ENCODE data around the gene CTSZ. TPM values are rescaled to one million over a fixed set of nuclear protein-coding genes. Genes with fewer than 3 reads are reported as not detected.

CTSZ gene
- total RNA-seq, 2 experiments from 2014 or later: 32.9 to 34.8 TPM

Other genes starting within 250 kb of the CTSZ start
- gene GNAS-AS1, start 156.4 kb downstream of the CTSZ start, total RNA-seq: 1 to 10 TPM; 1.1 to 1.3 TPM
- 100 to 1,000 TPM; 658 to 692 TPM for gene GNAS, start 154.5 kb downstream of the CTSZ start, total RNA-seq
- gene NELFCD, start 26.0 kb downstream of the CTSZ start, total RNA-seq: 10 to 100 TPM; 80.5 to 92.3 TPM
- not detected for gene TUBB1, start 12.2 kb upstream of the CTSZ start, total RNA-seq
- 10 to 100 TPM; 82.2 to 90.4 TPM for gene ATP5F1E, start 25.1 kb upstream of the CTSZ start, total RNA-seq
- gene PRELID3B, start 35.5 kb upstream of the CTSZ start, total RNA-seq: 100 to 1,000 TPM; 148 to 151 TPM
- 1 to 10 TPM; 7.6 to 9.4 TPM for gene ZNF831, start 156.6 kb upstream of the CTSZ start, total RNA-seq

Data from activated CD4-positive, alpha-beta memory T cell treated with anti-CD3 and anti-CD28 coated beads for 36 hours (primary cell).